ENCODE results near the gene PTCD1. TPM values are rescaled to one million over a fixed set of nuclear protein-coding genes. Genes with fewer than 3 reads are reported as not detected.

Gene PTCD1
- total RNA-seq, 1 experiment from 2014 or later = 11.1 TPM

- TF ChIP-seq PREB (CRISPR knock-in tag; IDR thresholded peaks at IDR 0.05; ENCODE audit: borderline replicate concordance) (no peak), ZNF671 (CRISPR knock-in tag; IDR thresholded peaks at IDR 0.05) (no peak), TEAD1 (CRISPR knock-in tag; IDR thresholded peaks at IDR 0.05) (peak; percentile 79; the same call in 1 of the 2 replicates), KAT7 (CRISPR knock-in tag; IDR thresholded peaks at IDR 0.05; ENCODE audit: borderline replicate concordance) (no peak), MYBL2 (CRISPR knock-in tag; IDR thresholded peaks at IDR 0.05) (no peak; the same call in 1 of the 2 replicates), STAT6 (CRISPR knock-in tag; conservative IDR thresholded peaks at IDR 0.05; ENCODE audit: low read depth) (no peak), USF2 (CRISPR knock-in tag; IDR thresholded peaks at IDR 0.05) (peak; percentile 24; the same call in 1 of the 2 replicates), USF1 (CRISPR knock-in tag; IDR thresholded peaks at IDR 0.05) (no peak; the same call in 1 of the 2 replicates), TCF7 (CRISPR knock-in tag; IDR thresholded peaks at IDR 0.05; ENCODE audit: low read depth) (no peak), ZNF263 (CRISPR knock-in tag; IDR thresholded peaks at IDR 0.05; ENCODE audit: low read depth) (no peak), ETV6 (CRISPR knock-in tag; IDR thresholded peaks at IDR 0.05) (peak; percentile 77; the same call in 1 of the 2 replicates), AR (CRISPR knock-in tag; IDR thresholded peaks at IDR 0.05) (peak; percentile 47; the same call in 1 of the 2 replicates), ZMAT4 (CRISPR knock-in tag; IDR thresholded peaks at IDR 0.05) (peak; percentile 68), AFF4 (CRISPR knock-in tag; IDR thresholded peaks at IDR 0.05; ENCODE audit: borderline replicate concordance) (0 out of 2 replicates have a peak, but pooled peaks have one; percentile 82), E2F5 (CRISPR knock-in tag; IDR thresholded peaks at IDR 0.05) (peak; percentile 74; the same call in 1 of the 2 replicates), MAX (CRISPR knock-in tag; IDR thresholded peaks at IDR 0.05) (peak; percentile 75; the same call in 1 of the 2 replicates), SOX15 (CRISPR knock-in tag; IDR thresholded peaks at IDR 0.05) (no peak), GRHL2 (CRISPR knock-in tag; IDR thresholded peaks at IDR 0.05; ENCODE audit: insufficient replicate concordance, severe bottlenecking) (no peak), SMAD4 (CRISPR knock-in tag; IDR thresholded peaks at IDR 0.05) (0 out of 2 replicates have a peak, but pooled peaks have one; percentile 28), E2F1 (CRISPR knock-in tag; IDR thresholded peaks at IDR 0.05) (peak; percentile 74; the same call in 1 of the 2 replicates), ZNF423 (CRISPR knock-in tag; IDR thresholded peaks at IDR 0.05) (no peak)
Observed at GRCh38 chr7:99392659-99393354, 45.8 kb downstream of the PTCD1 start (continued).

Data from WTC11 (cell line).